H1 (cell line): ENCODE results near the gene GPR162. TPM values are rescaled to one million over a fixed set of nuclear protein-coding genes. Genes with fewer than 3 reads are reported as not detected.

Source experiments
- CTCF ChIA-PET: fragments of 300-600 bp; sonication (Branson Sonifier 250); formaldehyde crosslinking; loops from one replicate; lab custom pipeline; 2021; ENCODE audit not compliant: partially characterized antibody; lab: Charles Lee
- POLR2A ChIA-PET: fragments of 300-600 bp; sonication (Branson Sonifier 250); formaldehyde crosslinking; loops from one replicate; lab custom pipeline; 2021; ENCODE audit warnings: inconsistent platforms; ENCODE audit not compliant: partially characterized antibody; lab: Charles Lee
- DNase-seq, 2 experiments: peaks; one replicate each; pipeline versions ENCODE4 v3.0.0 to v3.0.0-alpha.2; 2010 to 2022; ENCODE audit warnings: low spot score in 2 of 2, low read depth in 1 of 2, mixed read lengths in 1 of 2
- FAIRE-seq: peaks from 2 replicates; lab custom pipeline; 2011; peaks lifted over from hg19 to GRCh38; lab: Jason Lieb, UNC
- H2AFZ ChIP-seq: 2 replicates; pipeline ENCODE4 v1.8.1; 2012; ENCODE audit warnings: low read length, inconsistent platforms
- H2AK5ac ChIP-seq: 2 replicates; pipeline ENCODE4 v1.6.1; 2013; ENCODE audit warnings: low read depth, low read length
- H2BK120ac ChIP-seq: replicated peaks from 2 replicates; pipeline ENCODE3; 2013; ENCODE audit warnings: low read depth, low read length, inconsistent platforms
- H2BK12ac ChIP-seq: 2 replicates; pipeline ENCODE4 v1.6.1; 2013; ENCODE audit warnings: low read depth, low read length
- H2BK15ac ChIP-seq: 2 replicates; pipeline ENCODE4 v1.6.1; 2013; ENCODE audit warnings: low read length
- H2BK20ac ChIP-seq: 2 replicates; pipeline ENCODE4 v1.6.1; 2013; ENCODE audit warnings: low read length
- H2BK5ac ChIP-seq: 2 replicates; pipeline ENCODE4 v1.6.1; 2013; ENCODE audit warnings: low read depth, low read length
- H3K14ac ChIP-seq: 2 replicates; pipeline ENCODE4 v1.6.1; 2013; ENCODE audit warnings: inconsistent platforms; ENCODE audit not compliant: insufficient read length
- H3K18ac ChIP-seq: 2 replicates; pipeline ENCODE4 v1.6.1; 2013; ENCODE audit warnings: low read length; ENCODE audit errors: extremely low read depth
- H3K23ac ChIP-seq: 2 replicates; pipeline ENCODE4 v1.6.1; 2013; ENCODE audit warnings: inconsistent platforms; ENCODE audit not compliant: insufficient read length
- H3K23me2 ChIP-seq: 2 replicates; pipeline ENCODE4 v1.6.1; 2013; ENCODE audit warnings: low read depth, low read length
- H3K27ac ChIP-seq: 2 replicates; pipeline ENCODE4 v1.6.1; 2011; ENCODE audit warnings: low read depth, low read length, inconsistent platforms
- H3K27me3 ChIP-seq, 4 experiments: replicated peaks in 1 of 4; 1 replicate in 1 of 4; 2 replicates in 3 of 4; pipeline versions ENCODE4 v1.6.1 to v1.8.1; 2011 to 2013; ENCODE audit warnings: low read length in 3 of 4, mild to moderate bottlenecking in 3 of 4, inconsistent platforms in 2 of 4, mixed read lengths in 2 of 4, moderate library complexity in 1 of 4; ENCODE audit not compliant: control insufficient read depth in 3 of 4, insufficient read depth in 3 of 4; ENCODE audit errors: extremely low read depth in 1 of 4
- H3K36me3 ChIP-seq, 4 experiments: 2 replicates each; pipeline versions ENCODE4 v1.6.1 to v1.8.1; 2011 to 2013; ENCODE audit warnings: mild to moderate bottlenecking in 4 of 4, low read length in 3 of 4, moderate library complexity in 2 of 4, control low read depth in 1 of 4, inconsistent platforms in 1 of 4; ENCODE audit not compliant: insufficient read depth in 4 of 4, control insufficient read depth in 2 of 4
- H3K4ac ChIP-seq: replicated peaks from 2 replicates; pipeline ENCODE3; 2013; ENCODE audit warnings: low read length, low read depth, mixed read lengths, inconsistent platforms; ENCODE audit not compliant: insufficient read length
- H3K4me1 ChIP-seq, 4 experiments: replicated peaks in 1 of 4; 1 replicate in 1 of 4; 2 replicates in 3 of 4; pipeline versions ENCODE4 v1.6.1 to v1.8.1; 2011 to 2013; ENCODE audit warnings: low read length in 3 of 4, inconsistent platforms in 2 of 4, mixed read lengths in 1 of 4; ENCODE audit not compliant: insufficient read depth in 4 of 4, control insufficient read depth in 3 of 4
- H3K4me2 ChIP-seq, 2 experiments: 2 replicates each; pipeline versions ENCODE4 v1.6.1 to v1.8.1; 2011 to 2013; ENCODE audit warnings: low read depth in 2 of 2, low read length in 2 of 2, control low read depth in 1 of 2, inconsistent platforms in 1 of 2, mild to moderate bottlenecking in 1 of 2; ENCODE audit not compliant: insufficient read depth in 1 of 2
- H3K4me3 ChIP-seq, 4 experiments: fragments of 200-600, 300-600 bp in 1 of 4; sonication (generic), shearing (Covaris generic), sonication (Bioruptor Twin) in 1 of 4; 2 replicates each; pipeline versions ENCODE4 v1.5.1 to v1.8.1; 2011 to 2016; ENCODE audit warnings: low read length in 4 of 4, low read depth in 3 of 4, control low read depth in 2 of 4, inconsistent platforms in 2 of 4, mild to moderate bottlenecking in 2 of 4, mixed read lengths in 1 of 4, moderate library complexity in 1 of 4; ENCODE audit not compliant: insufficient read depth in 2 of 4; ENCODE audit errors: extremely low read depth in 1 of 4
- H3K56ac ChIP-seq: replicated peaks from 2 replicates; pipeline ENCODE3; 2013; ENCODE audit warnings: low read depth, mild to moderate bottlenecking, mixed read lengths, low read length, inconsistent platforms; ENCODE audit not compliant: insufficient read length
- H3K79me1 ChIP-seq: 2 replicates; pipeline ENCODE4 v1.6.1; 2013; ENCODE audit warnings: low read depth, low read length, control low read depth
- H3K79me2 ChIP-seq, 2 experiments: 2 replicates each; pipeline versions ENCODE4 v1.6.1 to v1.8.1; 2012 to 2013; ENCODE audit warnings: low read length in 2 of 2, mild to moderate bottlenecking in 2 of 2, inconsistent platforms in 1 of 2; ENCODE audit not compliant: insufficient read depth in 2 of 2, control insufficient read depth in 1 of 2
- H3K9ac ChIP-seq, 4 experiments: replicated peaks in 1 of 4; 1 replicate in 1 of 4; 2 replicates in 3 of 4; pipeline versions ENCODE4 v1.6.1 to v1.8.1; 2011 to 2013; ENCODE audit warnings: low read depth in 3 of 4, low read length in 3 of 4, control low read depth in 2 of 4, mild to moderate bottlenecking in 2 of 4, moderate library complexity in 2 of 4, inconsistent platforms in 1 of 4; ENCODE audit errors: extremely low read depth in 1 of 4
- H3K9me3 ChIP-seq, 2 experiments: 2 replicates each; pipeline versions ENCODE4 v1.6.1 to v1.8.1; 2012 to 2013; ENCODE audit warnings: mild to moderate bottlenecking in 2 of 2, moderate library complexity in 2 of 2, control low read depth in 1 of 2, inconsistent platforms in 1 of 2, low read depth in 1 of 2, low read length in 1 of 2, mixed read lengths in 1 of 2; ENCODE audit not compliant: insufficient read depth in 2 of 2
- H4K20me1 ChIP-seq, 2 experiments: replicated peaks in 1 of 2; 2 replicates each; pipeline versions ENCODE3 to v1.8.1; 2011 to 2013; ENCODE audit warnings: inconsistent platforms in 2 of 2, low read length in 2 of 2, mild to moderate bottlenecking in 1 of 2; ENCODE audit not compliant: insufficient read depth in 2 of 2, control insufficient read depth in 1 of 2
- H4K5ac ChIP-seq: 2 replicates; pipeline ENCODE4 v1.6.1; 2013; ENCODE audit warnings: low read length, low read depth, mixed read lengths, inconsistent platforms; ENCODE audit not compliant: insufficient read length
- H4K8ac ChIP-seq: 2 replicates; pipeline ENCODE4 v1.8.0; 2013; ENCODE audit warnings: mild to moderate bottlenecking, moderate library complexity, low read length, inconsistent platforms; ENCODE audit not compliant: insufficient read depth; ENCODE audit errors: extremely low read depth
- H4K91ac ChIP-seq: replicated peaks from 2 replicates; pipeline ENCODE3; 2013; ENCODE audit warnings: low read length, mixed read lengths, inconsistent platforms; ENCODE audit not compliant: insufficient read length
- EGR1 ChIP-seq: IDR thresholded peaks from 2 replicates; pipeline ENCODE4 v1.6.1; 2011; ENCODE audit warnings: low read depth, low read length, borderline replicate concordance
- HDAC6 ChIP-seq: IDR thresholded peaks from one replicate; pipeline ENCODE4 v1.7.1; 2012; ENCODE audit warnings: low read depth, mild to moderate bottlenecking, inconsistent platforms, low read length, moderate library complexity
- NANOG ChIP-seq: IDR thresholded peaks from 2 replicates; pipeline ENCODE4 v1.6.1; 2011; ENCODE audit warnings: low read length, low read depth, mild to moderate bottlenecking, inconsistent platforms; ENCODE audit not compliant: insufficient read depth, poor library complexity, severe bottlenecking
- NRF1 ChIP-seq: IDR thresholded peaks from 2 replicates; pipeline ENCODE4 v1.6.1; 2011; ENCODE audit warnings: mild to moderate bottlenecking, low read depth, low read length, improper control_type of control experiment
- PHF8 ChIP-seq: fragments of 200-600 bp; sonication (generic); conservative IDR thresholded peaks from 2 replicates; pipeline ENCODE4 v1.7.1; 2012; ENCODE audit warnings: low read depth, mild to moderate bottlenecking, inconsistent platforms, low read length, moderate library complexity
- POLR2A ChIP-seq, 2 experiments: IDR thresholded peaks; 1 replicate in 1 of 2; 2 replicates in 1 of 2; pipeline ENCODE4 v1.6.1; 2011; ENCODE audit warnings: low read depth in 2 of 2, low read length in 2 of 2, mild to moderate bottlenecking in 2 of 2; ENCODE audit errors: control extremely low read depth in 1 of 2
- RAD21 ChIP-seq, 2 experiments: IDR thresholded peaks in 1 of 2; conservative IDR thresholded peaks in 1 of 2; 2 replicates each; pipeline ENCODE4 v1.6.1; 2011; ENCODE audit warnings: low read depth in 2 of 2, low read length in 2 of 2, improper control_type of control experiment in 1 of 2, inconsistent platforms in 1 of 2, mild to moderate bottlenecking in 1 of 2, moderate library complexity in 1 of 2
- RBBP5 ChIP-seq: IDR thresholded peaks from 2 replicates; pipeline ENCODE4 v1.7.1; 2012; ENCODE audit warnings: low read depth, mild to moderate bottlenecking, inconsistent platforms, low read length, moderate library complexity, borderline replicate concordance
- SAP30 ChIP-seq: fragments of 300-600 bp; sonication (generic); IDR thresholded peaks from 2 replicates; pipeline ENCODE4 v1.7.1; 2012; ENCODE audit warnings: low read length, moderate library complexity, mild to moderate bottlenecking, inconsistent platforms; ENCODE audit not compliant: insufficient read depth, insufficient replicate concordance
- SIN3A ChIP-seq, 2 experiments: IDR thresholded peaks in 1 of 2; conservative IDR thresholded peaks in 1 of 2; 2 replicates each; pipeline ENCODE4 v1.6.1; 2011 to 2012; ENCODE audit warnings: low read length in 2 of 2, improper control_type of control experiment in 1 of 2, low read depth in 1 of 2, mild to moderate bottlenecking in 1 of 2
- SIRT6 ChIP-seq: IDR thresholded peaks from one replicate; pipeline ENCODE4 v1.7.1; 2012; ENCODE audit warnings: low read length, inconsistent platforms
- SP2 ChIP-seq: IDR thresholded peaks from 2 replicates; pipeline ENCODE4 v1.6.1; 2012; ENCODE audit warnings: mild to moderate bottlenecking, low read length, inconsistent platforms
- SP4 ChIP-seq: IDR thresholded peaks from 2 replicates; pipeline ENCODE4 v1.6.1; 2012; ENCODE audit warnings: low read length, inconsistent platforms
- ZNF274 ChIP-seq: IDR thresholded peaks from 2 replicates; pipeline ENCODE4 v1.7.0; 2012; ENCODE audit warnings: low read length, borderline replicate concordance; ENCODE audit errors: extremely low read depth
- WGBS, 2 experiments: shearing (Covaris generic) in 1 of 2; methylation state at CpG; one replicate each; pipeline versions ENCODE4 v1.1.6 to v1.1.7; 2013 to 2015; ENCODE audit warnings: low lambda C conversion rate in 2 of 2, mixed read lengths in 2 of 2, inconsistent platforms in 1 of 2, low coverage in 1 of 2, missing lambda C conversion rate in 1 of 2; ENCODE audit not compliant: insufficient replicate concordance in 2 of 2, insufficient coverage in 1 of 2, insufficient read length in 1 of 2; ENCODE audit errors: extremely low coverage in 1 of 2, missing lambda C conversion rate in 1 of 2; 5-methylcytosine and 5-hydroxymethylcytosine counted together
- polyA plus RNA-seq, 7 experiments: library from polyadenylated mRNA; depleted of rRNA in 3 of 7; stranded (reverse) in 5 of 7; unstranded in 2 of 7; fragments of >200 nt in 5 of 7; fragments of 200-250 nt in 2 of 7; gene quantifications; 1 replicate in 5 of 7; 2 replicates in 1 of 7; 4 replicates in 1 of 7; pipeline versions ENCODE4 v1.2.1 to v1.2.3, GENCODE V29; 2011 to 2013; ENCODE audit warnings: missing spikeins in 2 of 7, mixed read lengths in 2 of 7
- total RNA-seq: library from RNA; stranded (reverse); fragmentation: NEBNext Ultra II Directional; extraction: Animal tissue kit (Norgen Biotek cat#: 25700); gene quantifications from 2 replicates; pipeline ENCODE4 v1.2.1, GENCODE V29; 2021

The GPR162 gene
- total and polyA plus RNA-seq, 2 of the 8 experiments (the other 6 are each of a cell fraction or from before 2014, with no cell fraction given) = 7.3 to 8.8 TPM

DNA sequence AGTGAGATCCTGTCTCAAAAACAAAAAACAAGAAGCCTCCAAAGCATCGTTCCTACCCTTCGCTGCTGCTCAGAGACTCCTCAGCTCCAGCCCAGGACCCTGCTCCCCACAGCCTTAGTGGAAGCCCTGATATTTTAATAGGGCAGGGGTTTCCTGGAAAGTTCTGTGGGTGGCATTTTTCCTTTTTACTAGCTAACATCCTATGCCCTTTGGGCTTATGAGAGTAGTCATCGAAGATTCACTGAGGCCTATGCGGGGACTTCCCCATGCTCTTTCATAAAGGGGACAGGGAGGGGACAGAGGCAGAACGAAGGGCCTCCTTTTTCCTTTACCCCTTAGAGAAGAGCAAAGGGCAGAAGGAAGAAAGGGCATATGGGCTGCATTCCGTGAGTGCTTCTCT is 41.0 kb upstream of the GPR162 start:
- Histone ChIP-seq H2AFZ (no peak overlapping the region), H2BK20ac (no peak overlapping the region), H3K18ac (no peak overlapping the region; the same call in 1 of the 2 replicates), H3K4ac (no peak overlapping the region), H3K4me2 (no peak overlapping the region), H2BK15ac (no peak overlapping the region), H2BK5ac (no peak overlapping the region), H4K5ac (no peak overlapping the region), H3K4me1 (peaks cover 5 to 18% (median 10%) of the 10 kb centered on the region in 4 experiments), H4K8ac (no peak overlapping the region), H3K4me3 (no peak overlapping the region), H3K23me2 (peaks cover 10% of the 10 kb centered on the region), H3K36me3 (no peaks in the 10 kb centered on the region), H3K9me3 (no peaks in the 10 kb centered on the region), H4K20me1 (no peaks in the 10 kb centered on the region), H3K23ac (no peak overlapping the region), H3K56ac (no peak overlapping the region), H3K79me1 (no peaks in the 10 kb centered on the region), H2AK5ac (no peak overlapping the region), H4K91ac (no peak overlapping the region), H3K27ac (no peak overlapping the region), H2BK120ac (no peak overlapping the region), H3K9ac (no peak overlapping the region), H3K79me2 (no peaks in the 10 kb centered on the region), H3K27me3 (peaks cover 0 to 10% (median 5%) of the 10 kb centered on the region in 4 experiments; a peak in 3 of 7 replicates), H3K14ac (no peak overlapping the region), H2BK12ac (peak overlapping the region; percentile 39; the same call in 1 of the 2 replicates)
- DNase-seq = no peak
- 91% methylated on average over 6 of the region's 6 CpGs; no CpG with 5 or more reads in 1 of the 2 experiments for WGBS, 2 experiments
- no peak for FAIRE-seq
- ChIA-PET CTCF (interaction anchor here (0.7 to 29.6 kb wide), 11 partner anchors 12 to 150 kb away, joined by 3 to 532 read pairs (median 3); partner anchors contain the start of genes GNB3, GPR162, LAG3 and MLF2), POLR2A (interaction anchor here (0.9 to 10.4 kb wide), 5 partner anchors 13 to 87 kb away, joined by 3 to 97 read pairs (median 4); partner anchors contain the start of genes MLF2, PTMS and TPI1)
- TF ChIP-seq SIN3A (conservative IDR thresholded peaks at IDR 0.05 in 1 of 2, IDR thresholded peaks at IDR 0.05 in 1 of 2; ENCODE audit: low read depth in 1 of 2, low read length in 2 of 2) (no peak), EGR1 (no peak), SP2 (no peak), NANOG (no peak), HDAC6 (no peak), NRF1 (no peak), RBBP5 (no peak), PHF8 (no peak), SIRT6 (no peak), POLR2A (IDR thresholded peaks at IDR 0.05; ENCODE audit: control extremely low read depth in 1 of 2, low read depth in 2 of 2, low read length in 2 of 2) (no peak), SP4 (no peak), ZNF274 (no peak), SAP30 (no peak), RAD21 (IDR thresholded peaks at IDR 0.05 in 1 of 2, conservative IDR thresholded peaks at IDR 0.05 in 1 of 2; ENCODE audit: low read depth in 2 of 2, low read length in 2 of 2) (no peak)
